Activated CD8-positive, alpha-beta T cell treated with anti-CD3 and anti-CD28 coated beads, Interleukin-2, amount 10 ng/mL, durations not matched to agents 7 days and 5 days (primary cell): ENCODE results near the gene SMOC2. TPM values are rescaled to one million over a fixed set of nuclear protein-coding genes. Genes with fewer than 3 reads are reported as not detected.

Experiments used
- ATAC-seq: fragments of 150-1000 bp; cut with Tn5 transposase; one replicate; pipeline ENCODE4 v1.10.0; 2021; ENCODE audit warnings: moderate library complexity
- CTCF ChIA-PET: fragments of 350-600 bp; sonication (Branson Sonifier 250); formaldehyde crosslinking; loops from one replicate; lab custom pipeline; 2021; ENCODE audit warnings: antibody characterized with exemption; lab: Charles Lee
- POLR2A ChIA-PET: fragments of 350-600 bp; sonication (Branson Sonifier 250); formaldehyde crosslinking; loops from one replicate; lab custom pipeline; 2021; ENCODE audit warnings: antibody characterized with exemption; lab: Charles Lee
- DNase-seq: peaks from one replicate; pipeline ENCODE4 v3.0.0-alpha.2; 2020
- H3K27ac Mint-ChIP-seq: one replicate; pipeline ENCODE4 v1.8.0; 2021; ENCODE audit warnings: mild to moderate bottlenecking, mixed read lengths
- H3K27me3 Mint-ChIP-seq: one replicate; pipeline ENCODE4 v1.8.0; 2021; ENCODE audit warnings: low read depth, mixed read lengths
- H3K36me3 Mint-ChIP-seq: one replicate; pipeline ENCODE4 v1.8.0; 2021; ENCODE audit warnings: low read depth, mixed read lengths
- H3K4me1 Mint-ChIP-seq: one replicate; pipeline ENCODE4 v1.8.0; 2021; ENCODE audit warnings: low read depth, mixed read lengths
- H3K4me3 Mint-ChIP-seq: one replicate; pipeline ENCODE4 v1.8.0; 2021; ENCODE audit warnings: mild to moderate bottlenecking, mixed read lengths
- H3K9me3 Mint-ChIP-seq: one replicate; pipeline ENCODE4 v1.8.0; 2022; ENCODE audit warnings: mixed read lengths; ENCODE audit not compliant: insufficient read depth
- total RNA-seq, 2 experiments: library from RNA; stranded (reverse); gene quantifications; one replicate each; pipeline ENCODE4 v1.2.3, GENCODE V29; 2021

The SMOC2 gene
- total RNA-seq, 2 experiments from 2014 or later = not detected

GRCh38 chr6:168455847-168456530 lies 15.0 kb downstream of the SMOC2 start:
- no peak overlapping the region for H3K4me3 Mint-ChIP-seq
- DNase-seq (no peak), ATAC-seq (no peak)
- ChIA-PET POLR2A (no interaction called here), CTCF (no interaction called here)
- H3K36me3 Mint-ChIP-seq = no peaks in the 10 kb centered on the region
- H3K27me3 Mint-ChIP-seq = no peaks in the 10 kb centered on the region
- no peaks in the 10 kb centered on the region for H3K9me3 Mint-ChIP-seq
- H3K4me1 Mint-ChIP-seq = no peaks in the 10 kb centered on the region
- no peak overlapping the region for H3K27ac Mint-ChIP-seq

- no peaks in the 10 kb centered on the region for H3K9me3 Mint-ChIP-seq
- ChIA-PET POLR2A (no interaction called here), CTCF (no interaction called here)
- H3K4me1 Mint-ChIP-seq = no peaks in the 10 kb centered on the region
- DNase-seq (no peak), ATAC-seq (no peak)
- no peak overlapping the region for H3K4me3 Mint-ChIP-seq
- no peak overlapping the region for H3K27ac Mint-ChIP-seq
- H3K27me3 Mint-ChIP-seq = no peaks in the 10 kb centered on the region
- H3K36me3 Mint-ChIP-seq = no peaks in the 10 kb centered on the region
Observed at GRCh38 chr6:168456907-168457652, 16.1 kb downstream of the SMOC2 start.

- H3K27ac Mint-ChIP-seq = no peak overlapping the region
- ATAC-seq (no peak), DNase-seq (no peak)
- no peaks in the 10 kb centered on the region for H3K36me3 Mint-ChIP-seq
- no peaks in the 10 kb centered on the region for H3K27me3 Mint-ChIP-seq
- no peaks in the 10 kb centered on the region for H3K4me1 Mint-ChIP-seq
- POLR2A ChIA-PET = no interaction called here
- H3K4me3 Mint-ChIP-seq = no peak overlapping the region
- H3K9me3 Mint-ChIP-seq = no peaks in the 10 kb centered on the region
- CTCF ChIA-PET = no interaction called here
Observed at GRCh38 chr6:168457653-168457934, 16.6 kb downstream of the SMOC2 start.

GRCh38 chr6:168458101-168458500 lies 17.1 kb downstream of the SMOC2 start:
- CTCF ChIA-PET = no interaction called here
- DNase-seq (no peak), ATAC-seq (no peak)
- Mint-ChIP-seq H3K36me3 (no peaks in the 10 kb centered on the region), H3K27me3 (no peaks in the 10 kb centered on the region), H3K27ac (no peak overlapping the region), H3K4me1 (no peaks in the 10 kb centered on the region), H3K9me3 (no peaks in the 10 kb centered on the region), H3K4me3 (no peak overlapping the region)
- POLR2A ChIA-PET = no interaction called here

- Mint-ChIP-seq H3K4me3 (no peak overlapping the region), H3K4me1 (no peaks in the 10 kb centered on the region), H3K27me3 (no peaks in the 10 kb centered on the region), H3K9me3 (no peaks in the 10 kb centered on the region), H3K27ac (no peak overlapping the region), H3K36me3 (no peaks in the 10 kb centered on the region)
- ATAC-seq = no peak
- ChIA-PET CTCF (no interaction called here), POLR2A (no interaction called here)
- no peak for DNase-seq
Observed at GRCh38 chr6:168459572-168459971, 18.6 kb downstream of the SMOC2 start.

- CTCF ChIA-PET = no interaction called here
Observed at GRCh38 chr6:168462289-168462853, 21.4 kb downstream of the SMOC2 start.

GRCh38 chr6:168464546-168464945 lies 23.6 kb downstream of the SMOC2 start:
- Mint-ChIP-seq H3K9me3 (no peaks in the 10 kb centered on the region), H3K27ac (no peak overlapping the region), H3K36me3 (no peaks in the 10 kb centered on the region), H3K4me1 (no peaks in the 10 kb centered on the region), H3K27me3 (no peaks in the 10 kb centered on the region), H3K4me3 (no peak overlapping the region)
- ATAC-seq = no peak
- DNase-seq = no peak
- ChIA-PET POLR2A (no interaction called here), CTCF (interaction anchor here (0.6 kb wide), 1 partner anchor 1486 kb away, joined by 3 read pairs; no protein-coding TSS in a partner anchor)

More at GRCh38 chr6:168462289-168462853, 21.4 kb downstream of the SMOC2 start:
- POLR2A ChIA-PET = no interaction called here
- no peak overlapping the region for H3K4me3 Mint-ChIP-seq
- H3K27ac Mint-ChIP-seq = no peak overlapping the region
- H3K27me3 Mint-ChIP-seq = no peaks in the 10 kb centered on the region
- ATAC-seq (no peak), DNase-seq (no peak)
- no peaks in the 10 kb centered on the region for H3K4me1 Mint-ChIP-seq
- H3K36me3 Mint-ChIP-seq = no peaks in the 10 kb centered on the region
- no peaks in the 10 kb centered on the region for H3K9me3 Mint-ChIP-seq

GRCh38 chr6:168468045-168468444 lies 27.1 kb downstream of the SMOC2 start:
- DNase-seq (no peak), ATAC-seq (no peak)
- POLR2A ChIA-PET = no interaction called here
- CTCF ChIA-PET = no interaction called here
- Mint-ChIP-seq H3K4me1 (no peaks in the 10 kb centered on the region), H3K36me3 (no peaks in the 10 kb centered on the region), H3K9me3 (no peaks in the 10 kb centered on the region), H3K27me3 (no peaks in the 10 kb centered on the region), H3K4me3 (no peak overlapping the region), H3K27ac (no peak overlapping the region)

- DNase-seq (no peak), ATAC-seq (no peak)
- Mint-ChIP-seq H3K36me3 (no peaks in the 10 kb centered on the region), H3K4me3 (no peak overlapping the region), H3K4me1 (no peaks in the 10 kb centered on the region), H3K27me3 (no peaks in the 10 kb centered on the region), H3K27ac (no peak overlapping the region), H3K9me3 (no peaks in the 10 kb centered on the region)
- ChIA-PET POLR2A (no interaction called here), CTCF (no interaction called here)
Observed at GRCh38 chr6:168469521-168469920, 28.5 kb downstream of the SMOC2 start.

- CTCF ChIA-PET = no interaction called here
- no peak overlapping the region for H3K4me3 Mint-ChIP-seq
- POLR2A ChIA-PET = no interaction called here
- no peaks in the 10 kb centered on the region for H3K9me3 Mint-ChIP-seq
- no peaks in the 10 kb centered on the region for H3K4me1 Mint-ChIP-seq
- no peaks in the 10 kb centered on the region for H3K36me3 Mint-ChIP-seq
- ATAC-seq (no peak), DNase-seq (no peak)
- no peak overlapping the region for H3K27ac Mint-ChIP-seq
- H3K27me3 Mint-ChIP-seq = no peaks in the 10 kb centered on the region
Observed at GRCh38 chr6:168469926-168470325, 28.9 kb downstream of the SMOC2 start.

- Mint-ChIP-seq H3K36me3 (no peaks in the 10 kb centered on the region), H3K9me3 (no peaks in the 10 kb centered on the region), H3K4me1 (no peaks in the 10 kb centered on the region), H3K27me3 (no peaks in the 10 kb centered on the region), H3K4me3 (no peak overlapping the region), H3K27ac (no peak overlapping the region)
- DNase-seq (no peak), ATAC-seq (no peak)
- CTCF ChIA-PET = no interaction called here
- POLR2A ChIA-PET = no interaction called here
Observed at GRCh38 chr6:168472363-168472762, 31.4 kb downstream of the SMOC2 start.

- no peaks in the 10 kb centered on the region for H3K36me3 Mint-ChIP-seq
- no peaks in the 10 kb centered on the region for H3K4me1 Mint-ChIP-seq
- ChIA-PET CTCF (no interaction called here), POLR2A (no interaction called here)
- no peaks in the 10 kb centered on the region for H3K9me3 Mint-ChIP-seq
- DNase-seq = no peak
- H3K4me3 Mint-ChIP-seq = no peak overlapping the region
- H3K27me3 Mint-ChIP-seq = no peaks in the 10 kb centered on the region
- no peak for ATAC-seq
- H3K27ac Mint-ChIP-seq = no peak overlapping the region
Observed at GRCh38 chr6:168473197-168473596, 32.2 kb downstream of the SMOC2 start.
